ENCODE measurements around the gene SLC38A9.

SLC38A9 gene

GRCh38 chr5:55636177-55636576, 75.9 kb downstream of the SLC38A9 start:
- no peak for TF ChIP-seq CTCF (IDR thresholded peaks at IDR 0.05; ENCODE audit: extremely low read depth, missing control alignments)
- no peak for DNase-seq (ENCODE audit: low spot score)

- no peak for TF ChIP-seq CTCF (IDR thresholded peaks at IDR 0.05; ENCODE audit: extremely low read depth, missing control alignments)
- DNase-seq (ENCODE audit: low spot score) = no peak
Measured at GRCh38 chr5:55634866-55635265, 77.3 kb downstream of the SLC38A9 start.

- TF ChIP-seq CTCF (IDR thresholded peaks at IDR 0.05; ENCODE audit: extremely low read depth, missing control alignments) = no peak
- DNase-seq (ENCODE audit: low spot score) = no peak
Measured at GRCh38 chr5:55634209-55634805, 77.8 kb downstream of the SLC38A9 start.

GRCh38 chr5:55633574-55634208, 78.4 kb downstream of the SLC38A9 start:
- DNase-seq (ENCODE audit: low spot score) = no peak
- no peak for TF ChIP-seq CTCF (IDR thresholded peaks at IDR 0.05; ENCODE audit: extremely low read depth, missing control alignments)

- DNase-seq (ENCODE audit: low spot score) = no peak
- no peak for TF ChIP-seq CTCF (IDR thresholded peaks at IDR 0.05; ENCODE audit: extremely low read depth, missing control alignments)
Measured at GRCh38 chr5:55629815-55630214, 82.3 kb downstream of the SLC38A9 start.

- no peak for TF ChIP-seq CTCF (IDR thresholded peaks at IDR 0.05; ENCODE audit: extremely low read depth, missing control alignments)
- no peak for DNase-seq (ENCODE audit: low spot score)
Measured at GRCh38 chr5:55626790-55627189, 85.3 kb downstream of the SLC38A9 start.

- no peak for TF ChIP-seq CTCF (IDR thresholded peaks at IDR 0.05; ENCODE audit: extremely low read depth, missing control alignments)
- no peak for DNase-seq (ENCODE audit: low spot score)
Measured at GRCh38 chr5:55625913-55626312, 86.2 kb downstream of the SLC38A9 start.

Data from GM20000 (cell line).